ENCODE measurements around the gene SEMA3C. TPM values are rescaled to one million over a fixed set of nuclear protein-coding genes. Genes with fewer than 3 reads are reported as not detected.

The SEMA3C gene
- total RNA-seq: 388 and 438 TPM in 2 replicates

DNA sequence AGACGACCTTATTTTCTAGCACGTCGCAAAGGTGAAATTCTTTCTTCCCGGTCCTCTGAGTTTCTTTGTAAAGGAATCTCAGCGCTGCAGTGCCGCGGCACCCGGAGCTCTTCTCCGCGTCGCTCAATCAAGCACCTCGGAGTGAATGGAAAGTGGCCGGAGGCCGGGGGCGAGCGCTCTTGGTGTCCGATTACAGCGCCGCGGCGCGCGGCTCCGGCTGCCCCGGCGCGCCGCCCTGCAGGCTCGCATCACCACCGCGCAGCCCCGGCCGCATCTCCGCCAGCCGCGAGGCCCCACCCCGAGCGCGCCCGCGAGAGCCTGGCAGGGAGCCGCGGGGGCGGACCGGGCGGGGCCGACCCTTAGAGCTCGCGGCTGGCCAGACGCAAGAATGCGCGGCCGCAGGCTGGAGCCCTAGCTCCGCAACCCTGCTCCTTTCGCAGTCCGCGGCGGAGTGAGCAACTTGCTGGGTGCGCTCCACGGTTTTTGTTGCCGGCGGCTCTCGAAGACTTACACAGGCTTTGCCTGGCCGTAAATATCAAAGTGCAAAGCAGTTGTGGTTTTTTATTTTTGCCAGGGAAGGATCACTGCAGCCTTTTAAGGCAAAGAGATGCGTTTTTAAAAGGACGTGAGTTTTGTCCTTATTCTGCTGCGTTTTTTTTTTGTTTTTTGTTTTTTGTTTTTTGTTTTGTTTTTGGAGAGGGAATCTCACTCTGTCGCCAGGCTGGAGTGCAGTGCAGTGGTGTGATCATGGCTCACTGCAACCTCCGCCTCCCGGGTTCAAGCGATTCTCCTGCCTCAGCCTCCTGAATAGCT, at the start of gene SEMA3C:
SEMA3C (minus strand) TSS at position 143 of the 813 bp plus-strand sequence. CDS start 2,270 bp downstream, outside the sequence.

